NCI-H2171 (cell line): ENCODE results near the gene HOXA2.
A peak's percentile ranks its signal among the peaks of the same experiment; 100 is the strongest.

Experiments
- DNase-seq: peaks from one replicate; lab custom pipeline; 2025; lab: John Stamatoyannopoulos, UW

The HOXA2 gene

GRCh38 chr7:27141137-27141922 lies 38.8 kb upstream of the HOXA2 start:
- no peak for DNase-seq

- DNase-seq = no peak
Measured at GRCh38 chr7:27140126-27140857, 37.8 kb upstream of the HOXA2 start.

- no peak for DNase-seq
Measured at GRCh38 chr7:27139334-27140125, 37.0 kb upstream of the HOXA2 start.

GRCh38 chr7:27138985-27139333 lies 36.5 kb upstream of the HOXA2 start:
- DNase-seq = no peak

GRCh38 chr7:27138472-27138871 lies 36.0 kb upstream of the HOXA2 start:
- no peak for DNase-seq

GRCh38 chr7:27137640-27138315 lies 35.3 kb upstream of the HOXA2 start:
- DNase-seq = no peak

GRCh38 chr7:27134392-27134791 lies 31.9 kb upstream of the HOXA2 start:
- DNase-seq = no peak

GRCh38 chr7:27133409-27134231 lies 31.1 kb upstream of the HOXA2 start:
- DNase-seq = no peak

- no peak for DNase-seq
Measured at GRCh38 chr7:27132978-27133377, 30.5 kb upstream of the HOXA2 start.

GRCh38 chr7:27132214-27132613 lies 29.7 kb upstream of the HOXA2 start:
- DNase-seq = no peak

- DNase-seq = no peak
Measured at GRCh38 chr7:27131390-27131819, 28.9 kb upstream of the HOXA2 start.

GRCh38 chr7:27130540-27131389 lies 28.3 kb upstream of the HOXA2 start, which contains the start of gene HOXA4:
HOXA4 (minus strand) TSS chr7:27130757; CDS start chr7:27130733, 24 bp downstream.
- DNase-seq = peak; percentile 94

- peak; percentile 29 for DNase-seq
Measured at GRCh38 chr7:27129729-27130539, 27.5 kb upstream of the HOXA2 start.

- no peak for DNase-seq
Measured at GRCh38 chr7:27128776-27129728, 26.6 kb upstream of the HOXA2 start.

- DNase-seq = no peak
Measured at GRCh38 chr7:27128034-27128433, 25.6 kb upstream of the HOXA2 start.

GRCh38 chr7:27126596-27127327 lies 24.3 kb upstream of the HOXA2 start:
- DNase-seq = no peak

GRCh38 chr7:27125986-27126394 lies 23.5 kb upstream of the HOXA2 start:
- no peak for DNase-seq
